Rectal smooth muscle tissue (tissue), 1 donor: ENCODE data around the gene VMO1.

Source experiments
- H3K27ac ChIP-seq: one replicate; pipeline ENCODE4 v1.7.0; 2013; ENCODE audit warnings: low read depth, low read length, inconsistent platforms
- H3K27me3 ChIP-seq: one replicate; pipeline ENCODE4 v1.7.0; 2013; ENCODE audit warnings: low read length; ENCODE audit not compliant: control insufficient read depth, insufficient read depth
- H3K36me3 ChIP-seq: one replicate; pipeline ENCODE4 v1.7.0; 2013; ENCODE audit warnings: low read length; ENCODE audit not compliant: control insufficient read depth, insufficient read depth
- H3K4me1 ChIP-seq: one replicate; pipeline ENCODE4 v1.7.0; 2013; ENCODE audit warnings: low read length; ENCODE audit not compliant: control insufficient read depth, insufficient read depth
- H3K4me3 ChIP-seq: one replicate; pipeline ENCODE4 v1.7.0; 2013; ENCODE audit warnings: low read length
- H3K9ac ChIP-seq: one replicate; pipeline ENCODE4 v1.7.0; 2013; ENCODE audit warnings: low read length

The VMO1 gene

GRCh38 chr17:4811471-4811870 lies 25.3 kb upstream of the VMO1 start:
- Histone ChIP-seq H3K9ac (no peak overlapping the region), H3K4me1 (peaks cover 6% of the 10 kb centered on the region), H3K4me3 (no peak overlapping the region), H3K36me3 (peaks cover 6% of the 10 kb centered on the region), H3K27me3 (no peaks in the 10 kb centered on the region), H3K27ac (no peak overlapping the region)

GRCh38 chr17:4810696-4811290 lies 24.6 kb upstream of the VMO1 start:
- Histone ChIP-seq H3K4me3 (no peak overlapping the region), H3K27me3 (no peaks in the 10 kb centered on the region), H3K9ac (no peak overlapping the region), H3K27ac (no peak overlapping the region), H3K4me1 (peaks cover 6% of the 10 kb centered on the region), H3K36me3 (peaks cover 4% of the 10 kb centered on the region)

DNA sequence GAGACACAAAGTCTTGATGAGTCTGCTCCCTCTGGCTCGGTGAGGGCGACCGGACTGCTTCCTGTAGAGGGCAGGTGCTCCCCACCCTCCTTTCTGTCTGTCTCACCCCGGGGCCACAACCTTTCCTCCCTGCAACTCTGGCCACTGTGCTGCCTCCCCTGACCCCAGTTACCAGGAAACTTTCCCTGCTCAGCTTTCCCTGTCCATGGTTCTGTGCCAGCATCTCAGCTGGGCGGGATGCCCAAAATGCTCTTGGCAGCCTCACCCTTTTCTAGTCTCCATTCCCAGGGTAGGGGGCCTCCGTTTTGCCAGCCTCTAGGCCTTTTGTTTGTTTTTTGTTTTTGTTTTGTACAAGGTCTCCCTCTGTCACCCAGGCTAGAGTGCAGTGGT lies 22.2 kb upstream of the VMO1 start:
- Histone ChIP-seq H3K4me3 (peak overlapping the region; percentile 13), H3K9ac (no peak overlapping the region), H3K4me1 (peaks cover 6% of the 10 kb centered on the region), H3K27me3 (no peaks in the 10 kb centered on the region), H3K27ac (no peak overlapping the region), H3K36me3 (peaks cover 4% of the 10 kb centered on the region)

DNA sequence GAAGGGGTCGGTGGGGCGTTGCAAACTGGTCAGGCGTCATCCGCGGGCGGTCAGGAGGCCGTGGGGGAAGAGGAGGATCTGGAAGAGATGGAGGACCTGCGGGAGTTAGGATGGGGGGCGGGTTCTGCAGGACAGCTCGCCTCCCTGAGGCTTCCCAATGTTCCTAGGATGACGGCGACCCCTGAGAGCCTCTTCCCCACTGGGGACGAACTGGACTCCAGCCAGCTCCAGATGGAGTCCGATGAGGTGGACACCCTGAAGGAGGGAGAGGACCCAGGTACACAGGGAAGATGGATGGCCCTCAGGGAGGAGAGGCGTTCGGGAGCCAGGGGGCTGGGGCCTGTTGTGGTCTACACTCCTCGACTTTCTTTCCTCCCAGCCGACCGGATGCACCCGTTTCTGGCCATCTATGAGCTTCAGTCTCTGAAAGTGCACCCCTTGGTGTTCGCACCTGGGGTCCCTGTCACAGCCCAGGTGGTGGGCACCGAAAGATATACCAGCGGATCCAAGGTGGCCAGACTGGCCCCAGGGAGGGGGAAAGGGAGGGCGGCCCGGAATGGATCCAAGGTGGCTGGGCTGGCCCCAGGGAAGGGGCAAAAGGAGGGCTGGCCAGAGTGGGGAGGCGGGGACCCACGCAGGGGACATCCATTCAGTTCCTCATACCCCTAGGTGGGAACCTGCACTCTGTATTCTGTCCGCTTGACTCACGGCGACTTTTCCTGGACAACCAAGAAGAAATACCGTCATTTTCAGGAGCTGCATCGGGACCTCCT lies 21.6 kb upstream of the VMO1 start:
- peaks cover 6% of the 10 kb centered on the region for H3K4me1 ChIP-seq
- H3K27me3 ChIP-seq = no peaks in the 10 kb centered on the region
- H3K9ac ChIP-seq = no peak overlapping the region
- H3K36me3 ChIP-seq = peaks cover 4% of the 10 kb centered on the region
- H3K27ac ChIP-seq = no peak overlapping the region
- peak overlapping the region; percentile 67 for H3K4me3 ChIP-seq

- Histone ChIP-seq H3K27ac (peak within 1 kb of the TSS; percentile 52), H3K4me3 (peak within 1 kb of the TSS; percentile 67), H3K9ac (no peak within 1 kb of the TSS), H3K4me1 (peaks cover 6% of the 10 kb centered on the region), H3K27me3 (no peaks in the 10 kb centered on the region), H3K36me3 (peaks cover 4% of the 10 kb centered on the region)
Observed at GRCh38 chr17:4806777-4807604, 20.8 kb upstream of the VMO1 start, which contains the start of gene PLD2. Gene PLD2, plus strand, starts transcription at chr17:4807152. Its CDS starts 621 bp downstream, at chr17:4807773.

DNA sequence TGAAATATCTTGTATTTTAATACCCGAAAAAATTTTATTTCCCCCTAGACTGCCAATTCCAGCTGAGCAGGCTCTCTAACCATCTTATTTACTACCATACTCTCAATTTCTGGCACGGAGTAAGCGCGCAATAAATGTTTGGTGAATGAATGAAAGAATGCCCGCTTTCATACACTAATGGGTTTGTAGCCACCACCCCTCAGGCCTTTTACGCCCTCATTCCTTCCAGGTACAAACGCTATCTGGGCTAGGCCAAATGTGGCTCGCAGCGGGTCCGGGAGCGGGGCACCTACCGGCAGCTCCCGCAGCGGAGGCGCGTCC lies 20.3 kb upstream of the VMO1 start:
- H3K9ac ChIP-seq = no peak overlapping the region
- H3K4me3 ChIP-seq = peak overlapping the region; percentile 53
- no peaks in the 10 kb centered on the region for H3K27me3 ChIP-seq
- H3K36me3 ChIP-seq = peaks cover 4% of the 10 kb centered on the region
- no peak overlapping the region for H3K27ac ChIP-seq
- H3K4me1 ChIP-seq = peaks cover 6% of the 10 kb centered on the region

DNA sequence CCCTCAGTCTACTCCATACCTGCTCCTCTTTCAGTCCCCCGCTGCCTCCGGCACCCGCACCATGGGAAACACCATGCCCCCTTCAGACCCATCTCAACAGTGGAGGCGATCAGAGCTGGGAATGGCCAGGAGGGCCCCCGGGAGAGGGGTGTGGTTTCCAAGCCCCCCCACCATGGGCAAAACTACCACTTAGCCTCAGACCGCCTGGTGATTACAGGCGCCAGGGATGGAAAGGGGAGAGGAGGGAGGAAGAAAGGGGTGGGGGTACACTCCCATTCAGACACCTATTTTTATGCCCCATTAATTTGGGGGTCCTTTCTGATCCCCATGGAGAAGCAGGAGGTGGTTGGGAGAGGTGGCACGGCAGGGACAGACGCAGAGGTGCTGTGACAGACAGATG lies 16.1 kb upstream of the VMO1 start, which contains the start of gene C17orf114:
Gene C17orf114, minus strand, starts transcription at position 101 of the 400 bp plus-strand sequence.
- Histone ChIP-seq H3K36me3 (peaks cover 11% of the 10 kb centered on the region), H3K9ac (no peak within 1 kb of the TSS), H3K27me3 (no peaks in the 10 kb centered on the region), H3K4me3 (no peak within 1 kb of the TSS), H3K4me1 (no peaks in the 10 kb centered on the region), H3K27ac (no peak within 1 kb of the TSS)

GRCh38 chr17:4800462-4801196 lies 14.5 kb upstream of the VMO1 start:
- H3K27me3 ChIP-seq = no peaks in the 10 kb centered on the region
- H3K9ac ChIP-seq = no peak overlapping the region
- no peak overlapping the region for H3K27ac ChIP-seq
- no peak overlapping the region for H3K4me3 ChIP-seq
- peaks cover 11% of the 10 kb centered on the region for H3K36me3 ChIP-seq
- H3K4me1 ChIP-seq = no peaks in the 10 kb centered on the region

GRCh38 chr17:4796552-4796920 lies 10.4 kb upstream of the VMO1 start:
- peaks cover 11% of the 10 kb centered on the region for H3K36me3 ChIP-seq
- H3K4me3 ChIP-seq = peak overlapping the region; percentile 95
- H3K27me3 ChIP-seq = no peaks in the 10 kb centered on the region
- no peaks in the 10 kb centered on the region for H3K4me1 ChIP-seq
- H3K27ac ChIP-seq = peak overlapping the region; percentile 77
- H3K9ac ChIP-seq = no peak overlapping the region

GRCh38 chr17:4795168-4795567 lies 9.0 kb upstream of the VMO1 start:
- Histone ChIP-seq H3K4me1 (no peaks in the 10 kb centered on the region), H3K27ac (no peak overlapping the region), H3K27me3 (no peaks in the 10 kb centered on the region), H3K9ac (no peak overlapping the region), H3K4me3 (no peak overlapping the region), H3K36me3 (peaks cover 11% of the 10 kb centered on the region)

DNA sequence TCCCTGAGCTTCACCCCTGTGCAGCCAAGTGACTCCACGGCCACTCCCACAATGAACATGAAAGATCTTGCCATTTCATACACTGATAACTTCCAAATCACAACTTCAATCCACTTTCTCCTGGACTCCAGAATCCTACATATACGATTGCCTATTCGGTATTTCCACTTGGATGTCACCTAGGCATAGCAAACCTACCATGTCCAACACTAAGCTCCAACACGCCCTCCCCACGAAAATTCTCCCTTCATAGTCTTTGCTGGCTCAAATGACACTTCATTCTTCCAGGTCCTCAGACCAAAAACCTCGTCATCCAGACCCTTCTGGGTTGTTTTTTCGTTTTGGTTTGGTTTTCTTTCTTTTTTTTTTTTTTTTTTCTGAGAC lies 4.5 kb upstream of the VMO1 start:
- Histone ChIP-seq H3K9ac (no peak overlapping the region), H3K4me1 (no peaks in the 10 kb centered on the region)

More for the DNA sequence above, 4.5 kb upstream of the VMO1 start:
- Histone ChIP-seq H3K4me3 (peak overlapping the region; percentile 80), H3K27ac (peak overlapping the region; percentile 89), H3K36me3 (no peaks in the 10 kb centered on the region), H3K27me3 (no peaks in the 10 kb centered on the region)
